CD4-positive, alpha-beta T cell treated with Interleukin-1 beta for 1 hour (primary cell): ENCODE results near the gene TMPRSS6.

Source experiments
- DNase-seq, 2 donors: peaks; one replicate each; pipeline ENCODE4 v3.0.0-alpha.2; 2020 to 2022

Gene TMPRSS6

DNA sequence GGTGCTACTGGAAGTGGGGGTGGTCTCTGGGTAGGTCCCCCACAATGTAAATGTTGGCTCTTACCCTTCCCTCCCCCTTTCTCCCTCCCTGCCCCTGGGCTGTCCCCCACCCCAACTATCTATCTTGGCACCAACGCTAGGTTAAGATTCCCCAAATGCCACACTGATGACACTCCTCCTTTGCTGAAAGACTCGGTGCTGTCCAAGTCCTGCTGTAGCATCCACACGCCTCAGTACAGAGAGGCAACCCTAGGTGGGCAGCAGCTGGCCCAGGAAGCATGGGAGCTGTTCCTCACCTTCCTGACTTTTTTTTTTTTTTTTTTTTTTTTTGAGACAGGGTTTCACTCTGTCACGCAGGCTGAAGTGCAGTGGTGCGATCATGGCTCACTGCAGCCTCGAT is 61.4 kb downstream of the TMPRSS6 start:
- DNase-seq, result no peak

DNA sequence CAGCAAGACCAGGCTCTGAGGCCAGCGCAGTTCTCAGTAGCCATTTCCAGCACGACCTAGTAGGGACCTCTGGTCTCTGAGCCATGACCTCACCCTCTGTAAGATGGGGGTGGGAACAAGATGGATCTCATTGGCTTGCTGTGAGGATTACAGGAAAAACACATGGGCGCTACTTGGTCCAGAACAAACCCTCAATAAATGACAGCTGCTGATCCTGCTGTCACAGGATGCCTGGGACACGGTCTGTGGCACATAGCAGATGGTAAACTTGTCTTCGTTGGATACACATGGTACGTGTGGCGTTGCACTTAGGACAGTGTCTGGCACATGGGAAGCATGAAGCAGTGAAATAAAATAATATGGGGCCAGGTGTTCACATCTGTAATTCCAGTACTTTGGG is 62.5 kb downstream of the TMPRSS6 start:
- DNase-seq, result no peak

DNA sequence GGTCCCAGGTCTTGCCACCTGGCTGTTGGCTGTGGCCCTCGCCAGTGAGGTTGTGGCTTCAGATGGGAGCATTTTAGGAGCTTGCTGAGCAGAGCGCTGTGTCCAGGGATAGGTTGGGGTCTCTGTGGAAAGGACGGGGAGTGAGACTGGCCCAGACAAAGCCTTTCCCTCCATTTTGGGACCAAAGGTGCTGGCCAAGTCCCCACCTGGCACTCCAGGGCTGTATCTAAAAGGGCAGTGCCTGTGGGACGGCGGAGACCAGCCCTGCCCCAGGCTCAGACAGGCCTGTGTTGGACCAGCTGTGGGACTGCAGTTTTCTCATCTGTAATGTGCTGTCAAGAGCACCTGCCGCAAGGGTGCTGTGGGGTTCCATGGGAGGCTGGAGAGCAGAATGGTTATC is 62.9 kb downstream of the TMPRSS6 start:
- no peak for DNase-seq

DNA sequence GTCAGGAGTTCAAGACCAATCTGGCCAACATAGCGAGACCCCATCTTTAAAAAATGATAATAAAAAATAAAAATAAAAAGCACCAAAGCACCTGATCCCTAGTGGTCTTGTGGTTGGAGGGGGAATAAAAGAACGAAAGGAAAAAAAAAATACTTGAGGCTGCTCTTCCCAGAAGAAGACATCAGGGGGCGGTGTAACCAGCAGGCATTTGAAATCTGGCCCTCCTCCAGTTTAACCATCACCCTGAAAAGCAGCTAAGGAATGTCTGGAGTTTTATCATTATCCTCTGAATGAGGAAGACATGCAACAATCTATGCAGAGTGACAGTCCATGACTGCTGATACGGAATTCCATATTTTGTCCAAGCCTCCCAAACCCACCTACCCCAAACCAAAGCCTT is 63.6 kb downstream of the TMPRSS6 start:
- no peak for DNase-seq

DNA sequence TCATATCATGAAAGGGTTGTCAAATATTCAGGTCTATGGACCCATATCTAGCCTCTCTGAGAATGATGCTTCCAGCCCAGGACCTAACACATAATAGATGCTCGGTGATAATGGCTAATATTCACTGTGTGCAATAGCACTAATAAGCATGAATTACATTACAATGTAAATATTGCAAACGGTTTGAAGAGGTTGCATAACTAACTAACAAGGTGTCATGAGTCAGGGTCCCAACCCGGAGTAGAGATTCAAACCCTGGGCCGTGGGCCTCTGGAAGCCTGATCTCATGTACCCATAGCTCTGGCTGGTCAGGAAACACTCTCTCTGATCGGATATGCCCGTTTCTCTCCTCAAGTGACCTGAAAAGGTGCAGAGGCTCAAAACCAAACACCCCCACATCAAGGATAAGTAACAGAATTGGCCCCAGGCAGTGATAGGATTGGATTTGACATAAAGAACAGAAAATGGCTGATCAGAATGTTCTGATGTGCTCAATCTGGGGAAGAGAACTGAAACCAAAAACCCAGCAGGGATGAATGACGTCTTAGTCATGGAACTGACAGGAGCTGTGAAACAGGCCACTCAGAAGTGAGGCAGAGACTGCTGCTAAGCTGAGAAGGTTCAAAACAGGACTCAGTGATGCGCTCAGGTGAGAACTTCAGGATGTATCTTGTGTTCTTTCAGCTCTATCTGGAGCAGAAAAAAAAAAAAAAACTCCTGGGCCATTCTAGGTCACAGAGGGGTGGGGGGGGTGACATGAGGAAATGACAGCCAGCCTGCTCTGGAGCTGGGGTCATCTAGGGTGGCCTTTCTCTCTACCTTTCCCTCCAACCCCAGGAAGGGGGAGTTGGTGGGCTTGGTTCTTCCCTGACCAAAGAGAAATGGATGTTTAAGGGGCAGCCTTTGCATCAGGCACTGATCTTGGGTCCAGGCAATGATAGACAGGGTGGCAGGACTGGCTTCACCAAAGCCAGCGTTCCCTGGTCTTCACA is 64.6 kb downstream of the TMPRSS6 start:
- DNase-seq, result no peak

DNA sequence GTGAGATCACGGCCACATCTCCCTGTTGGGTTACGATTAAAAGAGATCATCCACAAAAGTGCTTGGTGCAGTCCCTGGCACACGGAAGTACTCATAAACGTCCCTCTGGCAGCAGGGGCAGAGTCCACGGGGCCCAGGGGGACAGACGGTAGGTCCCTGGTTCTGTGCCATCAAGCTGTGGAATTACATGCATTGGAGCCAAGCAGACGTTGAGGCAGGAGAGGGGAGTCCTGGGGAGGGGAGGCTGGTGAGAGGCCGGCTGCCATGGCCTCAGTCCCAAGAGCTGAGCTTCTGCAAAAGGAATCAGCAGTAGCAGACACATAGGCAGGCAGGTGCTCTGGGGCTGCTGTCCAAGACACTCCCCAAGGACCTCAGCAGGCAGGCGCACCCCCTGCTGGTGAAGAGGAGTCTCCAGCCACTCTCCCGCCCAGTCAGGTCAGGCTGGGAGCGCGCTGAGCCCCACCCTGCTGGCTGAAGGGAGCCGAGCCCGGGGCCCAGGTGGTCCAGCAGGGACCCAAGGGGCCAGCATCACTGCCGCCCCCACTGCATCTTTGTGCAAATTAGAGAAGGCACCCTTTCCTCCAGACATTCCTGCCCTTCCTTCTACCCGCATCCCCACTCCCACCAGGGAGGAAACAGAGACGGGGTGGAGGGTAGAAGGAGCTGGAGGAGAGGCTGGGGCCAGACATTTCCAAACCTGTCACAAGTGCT is 65.5 kb downstream of the TMPRSS6 start:
- peak; percentile 38 to 52 for DNase-seq

DNA sequence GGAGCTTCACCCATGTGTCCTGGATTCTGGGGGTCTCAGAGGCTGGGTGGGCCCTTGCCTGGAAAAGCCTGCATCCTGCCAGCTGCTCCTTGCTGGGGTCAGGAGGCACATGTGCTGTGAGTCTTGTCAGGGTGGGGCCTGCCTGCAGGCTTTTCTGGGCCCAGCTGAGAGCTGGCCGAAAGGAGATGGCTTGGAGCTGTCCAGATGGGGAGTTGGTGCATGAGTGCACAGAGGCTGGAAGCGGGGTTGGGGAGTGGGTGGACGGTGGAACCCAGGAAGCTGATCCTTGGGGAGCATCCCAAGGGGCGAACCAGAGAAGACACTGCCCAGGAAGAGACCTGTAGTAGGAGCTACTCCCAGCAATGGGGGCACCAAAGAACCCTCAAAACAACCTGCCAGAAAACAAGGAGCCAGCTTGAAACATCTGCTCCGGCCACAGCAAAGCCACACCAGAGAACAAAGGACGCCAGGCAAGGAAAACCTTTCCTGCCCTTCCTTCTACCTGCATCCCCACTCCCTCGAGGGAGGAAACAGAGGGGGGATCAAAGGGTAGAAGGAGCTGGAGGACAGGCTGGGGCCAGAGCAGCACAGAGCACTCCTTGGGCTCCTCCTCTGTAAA is 66.2 kb downstream of the TMPRSS6 start:
- DNase-seq, result no peak

DNA sequence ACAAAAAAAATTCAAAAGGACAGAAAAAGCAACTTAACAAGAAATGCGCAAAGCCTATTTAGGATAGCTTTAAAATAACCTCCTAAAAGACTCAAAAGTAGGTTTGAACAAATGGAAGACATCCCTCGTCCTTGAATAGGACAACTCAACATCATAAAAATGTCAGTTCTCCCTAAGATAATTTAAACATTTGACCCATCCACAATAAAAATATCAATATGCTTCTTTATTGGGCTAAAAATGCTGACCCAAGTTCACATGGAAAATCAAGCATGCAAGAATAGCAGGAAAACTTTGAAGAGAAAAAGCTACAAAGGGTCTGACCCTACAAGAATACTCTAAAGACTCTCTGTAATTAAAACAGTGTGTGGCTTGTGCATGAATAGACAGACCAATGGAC is 70.0 kb downstream of the TMPRSS6 start:
- DNase-seq, result no peak

DNA sequence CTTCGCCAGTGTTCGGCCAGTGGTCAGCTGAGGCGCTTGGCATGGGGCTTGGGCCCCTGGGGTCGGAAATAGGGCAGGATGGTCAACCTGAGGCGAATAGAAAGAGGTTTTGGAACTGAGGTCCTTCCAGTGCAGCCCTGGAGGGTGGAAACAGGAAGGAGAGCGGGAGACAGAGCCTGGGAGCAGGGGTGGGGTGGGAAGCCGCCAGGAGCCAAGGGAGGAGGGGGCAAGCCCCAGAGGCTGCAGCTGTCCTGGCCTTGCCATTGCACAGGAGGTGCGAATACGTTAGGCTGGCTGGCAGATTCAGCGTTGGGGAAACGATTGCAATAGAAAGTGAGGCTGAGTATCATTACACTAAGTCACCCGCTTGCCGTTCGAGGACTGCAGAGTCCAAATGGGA is 71.8 kb downstream of the TMPRSS6 start:
- DNase-seq, result no peak

DNA sequence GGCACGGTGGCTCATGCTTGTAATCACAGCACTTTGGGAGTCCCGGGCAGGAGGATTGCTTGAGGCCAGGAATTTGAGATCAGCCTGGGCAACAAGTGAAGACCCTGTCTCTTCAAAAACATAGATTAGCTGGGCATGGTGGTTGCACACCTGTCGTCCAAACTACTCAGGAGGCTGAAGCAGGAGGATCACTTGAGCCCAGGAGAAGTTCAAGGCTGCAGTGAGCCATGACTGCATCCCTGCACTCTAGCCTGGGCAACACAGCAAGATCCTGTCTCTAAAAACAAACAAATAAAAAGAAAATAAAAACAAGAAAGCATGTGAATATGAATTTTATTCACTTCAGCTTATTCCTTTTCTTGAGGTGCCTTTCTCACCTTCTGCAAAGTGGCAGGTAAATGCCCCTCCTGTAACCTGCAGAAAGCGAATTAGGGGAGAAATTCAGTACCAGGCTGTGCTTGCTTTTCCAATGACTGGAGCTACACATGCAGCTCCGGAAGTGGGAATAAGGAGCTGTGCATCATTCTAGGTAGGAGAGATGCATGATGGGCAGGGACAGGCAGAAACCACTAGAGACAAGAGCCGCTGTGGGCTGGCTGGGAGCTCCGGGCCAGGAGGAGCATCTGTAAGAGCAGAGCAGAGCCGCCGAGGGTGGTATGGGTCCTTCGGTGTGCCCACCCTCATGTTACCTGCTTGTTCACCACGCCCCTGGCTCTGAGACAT is 72.7 kb downstream of the TMPRSS6 start:
- DNase-seq, result no peak

DNA sequence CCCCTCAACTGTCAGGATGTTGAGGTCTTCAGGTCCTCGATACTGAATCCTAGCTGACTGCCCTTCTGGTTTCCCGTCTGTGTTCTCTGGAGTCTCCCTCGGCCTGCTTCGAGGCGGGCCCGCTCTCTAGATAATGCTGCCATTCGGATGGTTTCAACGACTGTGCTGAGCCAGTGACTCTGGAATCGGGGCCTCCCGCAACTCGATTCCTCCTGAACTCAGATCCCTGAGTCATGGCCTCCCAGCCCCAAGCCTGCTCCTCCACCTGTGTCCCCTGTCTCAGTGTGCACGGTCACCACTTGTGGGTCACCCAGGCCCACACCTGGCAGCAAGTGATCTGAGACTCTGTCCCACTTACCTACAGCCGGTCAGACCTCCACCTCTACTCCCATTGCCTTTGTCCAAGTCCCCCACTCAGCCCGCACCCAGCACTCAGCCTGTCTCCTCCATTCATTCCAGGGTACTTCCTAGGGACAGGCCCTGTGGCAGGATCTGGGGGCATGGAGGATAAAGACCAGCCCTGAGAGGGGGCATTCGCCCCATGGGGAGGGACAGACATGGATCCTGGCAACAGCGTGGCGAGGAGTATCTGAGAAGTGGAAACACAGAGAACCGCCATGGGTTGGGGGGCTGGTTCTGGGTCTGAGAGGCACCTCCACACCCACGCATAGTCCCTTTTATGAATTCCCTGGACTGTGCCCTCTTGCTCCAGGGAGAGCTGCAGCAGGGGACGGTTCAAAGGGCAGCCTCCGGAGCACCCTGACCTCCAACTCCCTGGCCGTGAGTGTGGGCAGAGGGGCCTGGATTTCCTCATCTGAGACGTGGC is 75.7 kb downstream of the TMPRSS6 start:
- no peak for DNase-seq

DNA sequence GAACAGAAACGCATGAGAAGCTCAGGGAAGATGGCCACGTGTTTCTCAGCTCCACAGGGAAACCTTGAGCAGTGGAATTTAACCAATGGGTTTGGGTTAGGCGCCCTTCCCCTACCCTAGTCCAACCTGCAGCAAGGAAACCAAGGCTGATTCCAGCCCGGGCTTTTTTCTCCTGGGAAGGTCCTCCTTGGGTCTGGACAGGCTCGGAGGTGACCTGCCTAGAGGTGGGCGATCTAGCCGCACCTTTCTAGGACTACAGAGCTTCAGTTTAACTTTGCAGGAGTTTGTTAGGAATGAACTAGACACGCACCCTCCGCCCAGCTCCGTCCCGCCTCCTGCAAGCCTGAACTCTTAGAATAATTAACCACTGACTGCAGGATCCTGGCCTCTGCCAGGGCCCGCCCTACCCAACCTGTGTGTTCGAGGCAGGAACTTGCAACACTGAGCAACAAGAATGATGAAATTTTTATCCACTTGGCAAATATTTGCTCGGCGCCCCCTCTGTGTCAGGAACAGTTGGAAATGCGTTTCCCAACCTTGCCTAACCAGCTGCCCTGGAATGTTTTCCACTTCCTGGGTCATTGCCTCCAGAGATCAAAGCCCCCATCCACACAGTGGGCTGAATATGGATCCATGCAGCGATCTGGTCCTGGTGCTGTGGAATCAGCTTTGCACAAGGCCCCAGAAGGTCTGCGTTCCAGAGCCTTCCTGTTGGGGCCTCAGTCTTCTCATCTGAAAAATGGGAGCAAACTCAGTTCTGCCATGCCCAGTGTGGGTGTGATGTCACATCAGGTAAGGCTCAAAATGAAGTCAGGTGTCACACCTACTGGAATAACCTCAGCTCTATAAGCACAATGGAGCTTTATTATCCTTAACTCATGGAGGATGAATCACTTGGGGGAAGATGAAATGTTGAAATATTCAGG is 76.7 kb downstream of the TMPRSS6 start:
- no peak for DNase-seq

DNA sequence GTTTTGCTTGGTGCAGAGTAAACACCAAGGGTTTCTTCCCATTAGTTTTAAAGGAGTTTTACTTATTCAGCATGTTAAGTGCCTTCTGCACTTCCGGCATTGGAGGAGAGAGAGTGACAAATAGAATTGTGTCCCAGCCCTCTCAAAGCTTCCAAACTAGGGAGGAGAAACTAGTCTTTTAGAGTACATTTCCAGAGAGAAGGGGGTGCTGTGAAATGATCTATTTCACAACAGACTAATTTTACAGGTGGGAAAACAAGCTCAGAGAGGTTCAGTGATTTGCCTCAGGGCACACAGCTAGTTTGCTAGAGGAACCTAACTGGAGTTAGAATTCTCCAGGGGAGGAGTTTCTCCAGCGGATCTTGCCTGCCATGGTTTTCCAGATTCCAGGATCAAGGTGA is 77.4 kb downstream of the TMPRSS6 start:
- no peak for DNase-seq

DNA sequence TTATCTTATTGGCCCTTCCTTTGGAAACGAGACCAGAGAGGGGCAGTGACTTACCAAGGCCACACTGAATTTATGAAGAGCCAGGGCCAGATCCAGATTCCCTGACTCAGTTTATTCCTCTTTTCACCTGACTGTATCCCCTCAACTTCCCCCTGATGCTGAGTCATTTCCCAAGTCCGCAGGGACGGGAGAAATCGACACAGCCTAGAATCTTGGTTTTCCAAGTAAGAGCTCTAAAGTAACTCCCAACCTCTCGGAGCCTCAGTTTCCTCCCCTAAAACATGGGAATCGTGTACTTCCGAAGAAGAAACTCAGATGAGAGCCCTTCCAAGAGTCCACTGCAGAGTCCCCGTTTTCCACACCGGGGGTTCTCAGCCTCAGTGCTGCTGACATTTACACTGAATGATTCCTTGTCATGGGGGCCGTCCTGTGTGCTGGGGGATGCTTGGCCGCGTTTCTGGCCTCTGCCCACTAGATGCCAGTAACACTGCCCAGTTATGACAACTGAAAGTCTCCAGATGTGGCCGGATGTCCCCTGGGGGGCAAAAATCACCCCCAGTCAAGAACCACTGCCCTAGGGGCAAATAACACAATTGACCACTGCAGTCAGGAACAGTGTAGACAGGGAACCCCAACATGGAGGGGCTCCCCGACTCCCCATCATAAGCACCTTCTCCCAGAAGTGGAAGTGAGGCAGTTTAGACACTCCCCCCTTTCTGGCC is 78.8 kb downstream of the TMPRSS6 start:
- DNase-seq, result no peak

DNA sequence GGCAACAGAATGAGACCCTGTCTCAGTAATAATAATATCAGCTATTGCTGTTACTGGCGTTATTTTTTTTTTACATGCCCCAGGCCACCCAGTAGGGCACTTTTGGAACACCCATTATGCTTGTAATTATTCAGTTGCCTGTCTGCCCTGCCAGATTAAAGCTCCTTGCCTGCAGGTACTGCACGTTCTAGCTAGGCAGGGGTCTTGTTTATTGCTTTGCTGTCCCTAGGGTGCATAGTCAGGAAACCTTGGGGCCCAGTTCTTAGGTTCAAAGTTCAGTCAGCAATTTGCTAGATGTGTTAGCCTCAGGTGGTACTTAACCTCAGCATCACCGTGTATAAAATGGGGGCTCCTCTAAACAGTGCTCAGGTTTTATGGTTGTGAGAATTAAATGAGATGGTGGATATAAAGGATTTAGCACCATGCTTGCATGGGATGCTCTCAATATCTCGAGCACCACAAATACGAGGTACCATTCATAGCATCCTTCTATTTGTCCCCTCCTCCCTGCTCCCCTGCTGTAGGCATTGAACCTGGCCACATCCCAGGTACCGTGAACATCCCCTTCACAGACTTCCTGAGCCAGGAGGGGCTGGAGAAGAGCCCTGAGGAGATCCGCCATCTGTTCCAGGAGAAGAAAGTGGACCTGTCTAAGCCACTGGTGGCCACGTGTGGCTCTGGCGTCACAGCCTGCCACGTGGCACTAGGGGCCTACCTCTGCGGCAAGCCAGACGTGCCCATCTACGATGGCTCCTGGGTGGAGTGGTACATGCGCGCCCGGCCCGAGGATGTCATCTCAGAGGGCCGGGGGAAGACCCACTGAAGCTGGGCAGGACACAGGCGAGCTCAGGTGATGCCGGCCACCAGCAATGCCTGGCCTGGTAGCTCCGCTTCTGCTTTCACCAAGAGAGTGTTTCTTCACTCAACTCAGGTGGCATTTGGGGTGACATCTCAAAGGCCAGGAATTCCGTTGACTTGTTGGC is 80.5 kb downstream of the TMPRSS6 start:
- no peak for DNase-seq

DNA sequence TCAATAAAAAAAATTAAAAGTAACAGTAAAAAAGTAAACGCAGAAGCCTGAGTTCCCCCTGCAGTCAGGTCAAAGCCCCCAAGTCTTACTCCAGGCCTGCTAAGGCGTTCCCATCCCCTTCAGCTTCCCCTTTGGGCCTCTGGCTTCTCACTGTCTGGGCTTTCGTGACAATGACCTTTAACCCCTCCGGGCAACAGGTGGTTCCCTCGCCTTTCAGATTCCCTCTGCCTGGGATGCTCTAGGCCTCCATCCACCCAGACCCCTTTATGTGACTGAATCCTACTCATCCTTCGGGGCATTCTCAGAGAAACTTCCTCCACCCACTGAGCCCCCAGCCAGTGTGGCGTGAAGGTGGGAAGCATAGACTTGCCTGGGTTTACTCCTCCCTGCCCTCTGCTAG is 82.0 kb downstream of the TMPRSS6 start:
- no peak for DNase-seq

DNA sequence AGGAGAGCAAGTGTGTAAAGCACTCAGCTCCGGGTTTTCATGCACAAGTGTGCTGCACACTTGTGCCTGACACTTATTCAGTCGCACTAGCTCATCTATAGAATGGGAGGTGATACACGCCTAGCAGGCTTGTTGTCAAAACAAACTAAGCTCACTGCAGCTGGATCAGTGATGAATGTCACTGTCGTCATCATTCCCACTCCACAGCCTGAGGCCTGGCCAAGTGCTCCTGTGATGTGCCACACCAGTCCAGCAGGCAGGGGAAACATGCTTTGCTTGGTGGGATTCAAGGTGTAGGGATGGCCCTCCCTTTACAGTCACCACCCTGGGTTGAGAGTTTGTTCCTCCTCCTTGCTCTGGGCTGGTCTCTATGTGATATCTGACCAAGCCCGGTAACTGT is 83.2 kb downstream of the TMPRSS6 start:
- DNase-seq, result no peak

DNA sequence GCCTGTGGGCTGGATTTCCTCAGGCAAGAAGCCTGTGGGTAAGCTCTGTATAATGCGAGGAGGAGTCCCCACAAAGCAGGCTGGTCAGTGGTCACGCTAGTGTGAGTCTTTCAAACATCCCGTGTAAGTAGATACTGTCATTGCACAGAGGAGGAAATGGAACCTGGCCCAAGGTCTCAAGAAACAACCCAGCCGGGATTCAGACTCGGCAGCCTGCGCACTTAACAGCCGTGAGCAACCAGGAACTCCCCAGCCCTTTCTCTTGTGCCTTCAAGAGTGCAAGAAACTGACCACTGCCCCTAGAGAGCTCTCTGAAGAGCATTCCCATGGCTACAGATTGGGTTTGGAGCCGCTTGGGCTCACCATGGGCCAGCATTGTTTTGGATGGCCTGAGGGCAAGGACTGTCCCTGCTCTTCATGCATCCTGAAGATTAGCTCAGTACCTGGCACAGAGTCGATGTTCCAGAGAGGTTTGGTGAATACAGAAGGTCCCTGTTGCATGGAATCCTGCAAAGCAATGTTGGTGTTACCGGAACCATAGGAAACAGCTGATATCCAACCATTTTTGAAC is 83.9 kb downstream of the TMPRSS6 start:
- no peak for DNase-seq
